ENCODE measurements around the gene NAA50. TPM values are rescaled to one million over a fixed set of nuclear protein-coding genes. Genes with fewer than 3 reads are reported as not detected.

Gene NAA50
- polyA plus RNA-seq, 1 of the 3 experiments (the other 2 are of a cell fraction): 79.5 TPM

DNA sequence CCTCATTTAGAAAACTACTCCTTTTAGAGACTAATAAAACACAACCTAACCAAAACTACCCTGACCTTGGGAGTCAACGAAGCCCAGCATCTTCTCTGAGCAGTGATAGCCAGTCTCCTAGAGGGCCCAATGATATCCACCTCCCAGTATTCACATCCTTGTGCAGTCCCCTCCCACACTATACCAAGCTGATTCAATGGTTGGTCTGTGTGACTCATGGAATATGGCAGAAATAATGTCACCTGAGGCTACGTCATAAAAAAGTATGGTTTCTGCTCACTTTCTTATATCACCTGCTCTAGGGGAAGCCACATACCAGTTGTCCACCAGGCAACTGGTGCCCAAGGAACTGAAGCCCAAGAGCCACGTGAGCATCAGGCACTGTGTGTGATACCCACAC lies 28.2 kb downstream of the NAA50 start:
- no peak for DNase-seq
- H3K27me3 ChIP-seq (ENCODE audit: insufficient read depth): no peaks in the 10 kb centered on the region
- peaks cover 54 to 57% of the 10 kb centered on the region in 2 experiments for H3K36me3 ChIP-seq (replicated peaks in 1 of 2; ENCODE audit: control insufficient read depth in 1 of 2, insufficient read depth in 2 of 2, low read length in 1 of 2)
- ChIA-PET CTCF (interaction anchor here (0.8 kb wide), 1 partner anchor 18 kb away, joined by 4 read pairs; no protein-coding TSS in a partner anchor), POLR2A (no interaction called here)
- H2AFZ ChIP-seq (ENCODE audit: low read depth): no peak overlapping the region
- H3K4me3 ChIP-seq (ENCODE audit: low read depth in 2 of 2, low read length in 1 of 2): no peak overlapping the region
- no peaks in the 10 kb centered on the region for H3K9me3 ChIP-seq
- H4K20me1 ChIP-seq (ENCODE audit: insufficient read depth): no peaks in the 10 kb centered on the region
- no peak overlapping the region for H3K9ac ChIP-seq
- WGBS (ENCODE audit: low lambda C conversion rate): 100% methylated on average over 2 of the region's 3 CpGs
- H3K4me1 ChIP-seq (ENCODE audit: control insufficient read depth in 1 of 2, insufficient read depth in 2 of 2, low read depth in 1 of 2, low read length in 1 of 2): peaks cover 0 to 5% of the 10 kb centered on the region in 2 experiments; a peak in 1 of 4 replicates
- H3K9me2 ChIP-seq: no peaks in the 10 kb centered on the region
- no peak overlapping the region; a peak in 1 of 4 replicates for H3K27ac ChIP-seq (ENCODE audit: low read depth in 2 of 2, low read length in 1 of 2)
- no peak overlapping the region for H3K4me2 ChIP-seq
- no peak for TF ChIP-seq IRF3 (IDR thresholded peaks at IDR 0.05; ENCODE audit: low read depth, low read length)
- TF ChIP-seq CTCF (IDR thresholded peaks at IDR 0.05): no peak
- no peak for TF ChIP-seq POLR2AphosphoS5 (IDR thresholded peaks at IDR 0.05; ENCODE audit: low read depth, low read length)
- no peak for TF ChIP-seq MEF2A (IDR thresholded peaks at IDR 0.05; ENCODE audit: borderline replicate concordance, low read depth)
- TF ChIP-seq MAX (IDR thresholded peaks at IDR 0.05; ENCODE audit: low read depth): no peak
- no peak for TF ChIP-seq SIN3A (IDR thresholded peaks at IDR 0.05; ENCODE audit: borderline replicate concordance, low read depth, low read length)
- no peak for TF ChIP-seq GATA2 (CRISPR knock-in tag; IDR thresholded peaks at IDR 0.05)
- TF ChIP-seq ZBTB33 (IDR thresholded peaks at IDR 0.05; ENCODE audit: borderline replicate concordance, low read depth): no peak
- TF ChIP-seq NFIC (IDR thresholded peaks at IDR 0.05; ENCODE audit: borderline replicate concordance): no peak
- no peak for TF ChIP-seq RCOR1 (IDR thresholded peaks at IDR 0.05; ENCODE audit: low read length)
- TF ChIP-seq ELF1 (IDR thresholded peaks at IDR 0.05): no peak
- TF ChIP-seq JUND (IDR thresholded peaks at IDR 0.05): no peak
- TF ChIP-seq EP300 (IDR thresholded peaks at IDR 0.05; ENCODE audit: borderline replicate concordance in 1 of 2, low read depth in 1 of 2, low read length in 1 of 2): no peak
- TF ChIP-seq TAF1 (IDR thresholded peaks at IDR 0.05; ENCODE audit: borderline replicate concordance, low read depth, low read length): no peak
- no peak for TF ChIP-seq MXI1 (IDR thresholded peaks at IDR 0.05; ENCODE audit: low read depth, low read length)
- peaks cover under 1% of the 10 kb centered on the region; the same call in 1 of the 2 replicates for H3K79me2 ChIP-seq (ENCODE audit: insufficient read depth)
- peaks cover 17% of the 10 kb centered on the region for H3F3A ChIP-seq (replicated peaks; ENCODE audit: insufficient read depth)
